Psoas muscle (tissue), 8 donors: Measurements from ENCODE around the gene C13orf46. TPM values are rescaled to one million over a fixed set of nuclear protein-coding genes. Genes with fewer than 3 reads are reported as not detected.
A peak's percentile ranks its signal among the peaks of the same experiment; 100 is the strongest.

Source experiments
- ATAC-seq, 4 donors: fragments of 200-7000 bp; cut with Tn5 transposase; one replicate each; pipeline ENCODE4 v1.9.1; 2020; ENCODE audit warnings: moderate library complexity in 3 of 4, mild to moderate bottlenecking in 2 of 4
- DNase-seq, 2 donors: peaks; one replicate each; pipeline ENCODE4 v3.0.0-alpha.2; 2020
- H3K27ac ChIP-seq: fragments of 200-600 bp; one replicate; pipeline ENCODE4 v1.8.0; 2022
- H3K27me3 ChIP-seq, 3 donors: fragments of 200-600 bp in 1 of 3; one replicate each; pipeline versions ENCODE4 v1.6.1 to v1.8.0; 2013 to 2022; ENCODE audit warnings: low read length in 2 of 3, mild to moderate bottlenecking in 2 of 3, moderate library complexity in 1 of 3; ENCODE audit not compliant: insufficient read depth in 3 of 3
- H3K36me3 ChIP-seq, 2 donors: fragments of 200-600 bp in 1 of 2; one replicate each; pipeline versions ENCODE4 v1.6.1 to v1.8.0; 2013 to 2022; ENCODE audit warnings: low read depth in 1 of 2, mild to moderate bottlenecking in 1 of 2, moderate library complexity in 1 of 2; ENCODE audit not compliant: insufficient read depth in 1 of 2
- H3K4me1 ChIP-seq: fragments of 200-600 bp; one replicate; pipeline ENCODE4 v1.8.0; 2022
- H3K4me3 ChIP-seq: fragments of 200-600 bp; one replicate; pipeline ENCODE4 v1.8.0; 2022; ENCODE audit warnings: mild to moderate bottlenecking
- H3K9me3 ChIP-seq: fragments of 200-600 bp; one replicate; pipeline ENCODE4 v1.8.0; 2022
- WGBS, 3 donors: extraction: QIAGEN DNeasy Blood & Tissue Kit; methylation state at CpG; one replicate each; pipeline versions ENCODE4 v1.1.6 to v1.1.7; 2013; 5-methylcytosine and 5-hydroxymethylcytosine counted together
- intact Hi-C, 2 donors: fragments of 100-400 bp; cut with DNase I; formaldehyde crosslinking; loops; one replicate each; pipeline versions ENCODE4 v1.11.0 to v1.14.2; 2022
- polyA plus RNA-seq, 3 donors: library from polyadenylated mRNA; stranded (reverse); fragments of 200-250 nt; gene quantifications; one replicate each; pipeline ENCODE4 v1.2.3, GENCODE V29; 2013
- total RNA-seq, 4 donors: library from RNA; stranded (reverse); fragmentation: NEBNext Ultra II Directional in 2 of 4; extraction: Animal tissue kit (Norgen Biotek cat#: 25700) in 2 of 4; gene quantifications; one replicate each; pipeline versions ENCODE4 v1.2.1 to v1.2.4, GENCODE V29; 2021 to 2023
- TF ChIP-seq, protein P1 (sequence below): fragments of 200-600 bp; IDR thresholded peaks from one replicate; pipeline ENCODE4 v1.8.0; 2022; ENCODE audit warnings: antibody characterized with exemption
- donor health status: healthy with polysubstance abuse.
- donor health status: DM: no; HTN: no; CAD: no; lungs with moderate emphysema.
- donor health status: Bipolar disorder and iron deficiency.
- donor health status: healthy.
- donor health status: DM: yes; HTN: yes; CAD: no.
- donor health status: DM: no; HTN: no; CAD: no.
- donor health status: DM: no; HTN: no; CAD: no.
- donor health status: DM: yes; HTN: yes; CAD: no.

The C13orf46 gene
- total and polyA plus RNA-seq, 7 donors: 0.14 to 2.5 (median 0.57) TPM; not detected in 1

DNA sequence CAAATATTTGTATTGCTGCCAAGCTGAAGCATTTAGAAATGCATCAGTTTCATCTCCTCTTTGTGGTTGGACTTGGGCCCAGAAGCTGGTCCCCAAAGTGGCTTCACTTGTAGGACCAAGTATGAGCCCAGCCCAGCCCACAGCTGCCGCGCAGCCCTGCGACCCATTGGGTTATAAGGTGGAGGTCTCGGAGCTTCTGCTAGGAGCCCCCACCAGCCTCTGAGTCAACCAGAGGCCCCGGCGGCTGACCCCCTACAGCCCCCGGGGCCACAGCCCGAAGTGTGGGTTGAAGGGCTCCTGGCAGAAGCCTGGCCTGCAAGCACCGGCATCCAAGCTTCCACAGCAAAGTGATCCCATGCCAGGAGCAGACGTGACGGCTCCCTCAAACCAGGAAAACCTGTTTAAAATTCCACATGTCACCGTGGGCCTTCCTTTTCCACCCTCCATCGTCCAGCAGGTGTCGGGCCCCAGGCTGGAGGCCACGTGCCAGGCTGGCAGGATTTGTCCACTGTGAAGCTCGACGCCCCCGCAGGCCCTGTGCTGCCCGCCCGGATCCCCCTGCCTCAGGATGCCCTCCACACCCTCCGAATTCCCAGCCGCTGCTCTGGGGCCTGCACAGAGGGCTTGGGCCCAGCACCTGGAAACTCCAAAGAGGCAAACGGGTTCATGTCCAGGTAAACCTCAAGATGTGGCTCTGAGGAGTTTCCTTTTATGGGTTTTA, 54.7 kb downstream of the C13orf46 start:
- intact Hi-C loops: no loop called here
- Histone ChIP-seq H3K27me3 (peaks cover 0 to 10% (median 6%) of the 10 kb centered on the region in 3 donors), H3K36me3 (no peaks in the 10 kb centered on the region), H3K27ac (no peak overlapping the region), H3K4me3 (no peak overlapping the region), H3K4me1 (no peaks in the 10 kb centered on the region), H3K9me3 (peaks cover 6% of the 10 kb centered on the region)
- TF ChIP-seq, protein P1, sequence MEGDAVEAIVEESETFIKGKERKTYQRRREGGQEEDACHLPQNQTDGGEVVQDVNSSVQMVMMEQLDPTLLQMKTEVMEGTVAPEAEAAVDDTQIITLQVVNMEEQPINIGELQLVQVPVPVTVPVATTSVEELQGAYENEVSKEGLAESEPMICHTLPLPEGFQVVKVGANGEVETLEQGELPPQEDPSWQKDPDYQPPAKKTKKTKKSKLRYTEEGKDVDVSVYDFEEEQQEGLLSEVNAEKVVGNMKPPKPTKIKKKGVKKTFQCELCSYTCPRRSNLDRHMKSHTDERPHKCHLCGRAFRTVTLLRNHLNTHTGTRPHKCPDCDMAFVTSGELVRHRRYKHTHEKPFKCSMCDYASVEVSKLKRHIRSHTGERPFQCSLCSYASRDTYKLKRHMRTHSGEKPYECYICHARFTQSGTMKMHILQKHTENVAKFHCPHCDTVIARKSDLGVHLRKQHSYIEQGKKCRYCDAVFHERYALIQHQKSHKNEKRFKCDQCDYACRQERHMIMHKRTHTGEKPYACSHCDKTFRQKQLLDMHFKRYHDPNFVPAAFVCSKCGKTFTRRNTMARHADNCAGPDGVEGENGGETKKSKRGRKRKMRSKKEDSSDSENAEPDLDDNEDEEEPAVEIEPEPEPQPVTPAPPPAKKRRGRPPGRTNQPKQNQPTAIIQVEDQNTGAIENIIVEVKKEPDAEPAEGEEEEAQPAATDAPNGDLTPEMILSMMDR: no peak
- 87 to 88% (median 87%) methylated on average over 23 of the region's 23 CpGs for WGBS, 3 donors
- ATAC-seq (no peak), DNase-seq (no peak)

DNA sequence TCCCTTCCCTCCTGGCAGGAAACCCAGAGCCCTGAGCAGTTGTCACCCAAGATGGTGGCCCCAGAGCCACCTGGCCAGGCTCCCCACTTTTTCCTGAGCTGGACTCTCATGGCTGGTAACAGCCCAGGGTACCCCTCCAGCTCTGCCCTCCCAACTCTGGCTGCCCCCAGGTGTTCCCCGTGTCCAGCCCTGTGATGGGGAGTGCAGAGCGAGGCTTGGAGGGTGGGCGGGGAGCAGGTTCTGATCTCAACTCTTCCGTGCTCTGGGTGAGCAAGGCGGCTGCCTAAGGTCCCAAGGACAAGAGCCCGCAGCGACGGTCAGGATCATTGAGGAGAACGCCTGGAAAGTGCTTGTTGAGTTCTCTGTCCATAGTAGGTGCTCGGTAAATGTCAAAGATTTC, 55.3 kb downstream of the C13orf46 start:
- WGBS, 3 donors: 93 to 95% (median 94%) methylated on average over 10 of the region's 10 CpGs
- DNase-seq (no peak), ATAC-seq (no peak)
- Histone ChIP-seq H3K27ac (no peak overlapping the region), H3K4me1 (no peaks in the 10 kb centered on the region), H3K9me3 (peaks cover 6% of the 10 kb centered on the region), H3K27me3 (peaks cover 0 to 10% (median 6%) of the 10 kb centered on the region in 3 donors), H3K36me3 (no peaks in the 10 kb centered on the region), H3K4me3 (no peak overlapping the region)
- intact Hi-C loops: no loop called here
- TF ChIP-seq, protein P1: no peak

DNA sequence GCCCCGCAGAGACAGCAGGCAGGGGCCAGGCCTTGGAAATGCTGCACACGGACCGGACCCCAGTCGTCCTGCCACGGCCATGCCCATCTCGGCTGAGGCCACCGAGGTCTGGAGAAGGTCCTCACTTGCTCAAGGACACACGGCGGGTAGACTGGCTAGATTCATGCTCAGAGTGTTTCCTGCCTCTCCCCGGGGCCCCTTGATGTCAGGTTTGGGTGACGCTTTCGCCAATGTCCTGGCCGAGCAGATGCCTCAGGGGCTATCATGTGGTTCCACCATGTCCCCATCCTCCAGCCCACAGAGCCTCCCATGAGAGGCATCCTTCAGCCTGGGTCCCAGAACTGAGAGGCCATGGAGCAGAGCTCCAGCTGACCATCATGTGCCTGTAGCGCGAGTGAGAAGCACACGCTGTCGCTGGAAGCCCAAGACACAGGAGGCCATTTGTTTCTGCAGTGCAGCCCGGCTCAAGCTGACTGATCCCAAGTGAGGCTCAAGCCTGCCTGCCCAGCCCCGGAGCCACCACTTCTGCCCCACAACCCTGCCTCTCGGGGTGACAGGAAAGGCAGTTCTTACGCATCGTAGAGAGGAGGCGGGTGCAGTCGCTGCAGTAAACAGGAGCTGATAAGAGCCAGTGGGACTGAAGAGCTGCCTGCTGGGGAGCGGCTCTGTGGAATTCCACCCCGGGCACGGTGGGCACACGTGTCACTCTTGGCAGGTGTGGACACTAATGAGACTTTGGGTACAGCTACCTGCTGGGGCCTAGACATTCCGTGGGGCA, 56.1 kb downstream of the C13orf46 start:
- Histone ChIP-seq H3K4me1 (no peaks in the 10 kb centered on the region), H3K36me3 (no peaks in the 10 kb centered on the region), H3K4me3 (no peak overlapping the region), H3K9me3 (peaks cover 6% of the 10 kb centered on the region), H3K27me3 (peaks cover 0 to 10% (median 6%) of the 10 kb centered on the region in 3 donors), H3K27ac (no peak overlapping the region)
- intact Hi-C loops: no loop called here
- ATAC-seq (no peak), DNase-seq (no peak)
- TF ChIP-seq, protein P1: no peak
- 89 to 91% (median 91%) methylated on average over 29 of the region's 29 CpGs for WGBS, 3 donors

DNA sequence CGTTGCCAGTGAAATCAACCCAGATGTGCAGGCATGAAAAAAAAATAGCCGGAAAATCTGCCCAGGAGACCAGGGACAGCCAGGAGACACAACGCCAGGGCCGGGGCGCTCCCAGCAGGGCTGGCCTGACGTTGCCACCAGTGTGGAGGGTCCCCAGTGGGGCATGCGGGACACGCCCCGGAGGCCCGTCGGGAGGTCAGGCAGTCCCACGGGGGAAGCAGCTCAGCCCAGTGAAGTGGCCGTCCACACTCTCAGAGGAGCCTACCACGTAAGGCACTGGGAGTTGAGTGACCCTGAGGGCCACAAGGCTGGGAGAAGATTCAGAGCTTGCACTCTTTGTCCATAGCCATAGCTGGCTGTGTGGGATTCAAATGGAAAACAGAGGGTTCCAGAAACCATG, 56.8 kb downstream of the C13orf46 start:
- WGBS, 3 donors: 32 to 43% (median 40%) methylated on average over 14 of the region's 14 CpGs
- peaks cover 6% of the 10 kb centered on the region for H3K9me3 ChIP-seq
- H3K27ac ChIP-seq: no peak overlapping the region
- ATAC-seq: peak in 1 of 4 donors; percentile 25
- no peaks in the 10 kb centered on the region for H3K36me3 ChIP-seq
- H3K4me1 ChIP-seq: no peaks in the 10 kb centered on the region
- TF ChIP-seq, protein P1: no peak
- DNase-seq: no peak
- peaks cover 0 to 10% (median 6%) of the 10 kb centered on the region in 3 donors for H3K27me3 ChIP-seq
- intact Hi-C loops: no loop called here
- no peak overlapping the region for H3K4me3 ChIP-seq
